Head of caudate nucleus (tissue), 42 donors: ENCODE data around the gene RARA.
"Not testable (repeated sequence)": the region's sequence is repeated elsewhere in the genome, so short reads cannot be mapped to it uniquely, and the experiment has no call there.

ENCODE experiments used
- DNase-seq, 42 donors: peaks; one replicate each; pipeline versions ENCODE4 v3.0.0 to v3.0.0-alpha.2; 2020 to 2021; ENCODE audit warnings: mixed read lengths in 7 of 42
- intact Hi-C: fragments of 100-400 bp; cut with DNase I; formaldehyde crosslinking; loops from one replicate; pipeline ENCODE4 v1.15.0; 2022

Gene RARA

DNA sequence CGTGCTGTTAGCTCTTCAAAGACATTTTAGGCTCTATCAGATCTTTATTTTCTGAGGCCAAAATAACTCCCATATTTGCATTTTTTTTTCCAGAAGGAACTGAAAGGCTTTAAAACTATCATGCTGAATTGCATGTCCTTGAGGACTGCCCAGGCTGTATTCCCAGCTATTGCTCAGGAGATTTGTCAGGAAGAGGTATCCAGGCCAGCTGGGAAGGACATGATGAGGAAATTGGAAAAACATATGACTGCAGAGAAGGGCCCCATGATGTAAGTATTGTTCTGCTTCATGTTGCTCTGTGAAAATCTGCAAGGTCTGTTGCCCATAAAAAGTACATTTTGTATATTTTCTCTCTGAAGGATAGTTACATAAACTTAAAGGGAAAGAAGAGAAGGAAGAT is 15.6 kb upstream of the RARA start:
- no peak for DNase-seq
- intact Hi-C loops, result loop anchor here (5.0 kb wide), 1 partner anchor 91 kb away; no protein-coding TSS in a partner anchor

DNA sequence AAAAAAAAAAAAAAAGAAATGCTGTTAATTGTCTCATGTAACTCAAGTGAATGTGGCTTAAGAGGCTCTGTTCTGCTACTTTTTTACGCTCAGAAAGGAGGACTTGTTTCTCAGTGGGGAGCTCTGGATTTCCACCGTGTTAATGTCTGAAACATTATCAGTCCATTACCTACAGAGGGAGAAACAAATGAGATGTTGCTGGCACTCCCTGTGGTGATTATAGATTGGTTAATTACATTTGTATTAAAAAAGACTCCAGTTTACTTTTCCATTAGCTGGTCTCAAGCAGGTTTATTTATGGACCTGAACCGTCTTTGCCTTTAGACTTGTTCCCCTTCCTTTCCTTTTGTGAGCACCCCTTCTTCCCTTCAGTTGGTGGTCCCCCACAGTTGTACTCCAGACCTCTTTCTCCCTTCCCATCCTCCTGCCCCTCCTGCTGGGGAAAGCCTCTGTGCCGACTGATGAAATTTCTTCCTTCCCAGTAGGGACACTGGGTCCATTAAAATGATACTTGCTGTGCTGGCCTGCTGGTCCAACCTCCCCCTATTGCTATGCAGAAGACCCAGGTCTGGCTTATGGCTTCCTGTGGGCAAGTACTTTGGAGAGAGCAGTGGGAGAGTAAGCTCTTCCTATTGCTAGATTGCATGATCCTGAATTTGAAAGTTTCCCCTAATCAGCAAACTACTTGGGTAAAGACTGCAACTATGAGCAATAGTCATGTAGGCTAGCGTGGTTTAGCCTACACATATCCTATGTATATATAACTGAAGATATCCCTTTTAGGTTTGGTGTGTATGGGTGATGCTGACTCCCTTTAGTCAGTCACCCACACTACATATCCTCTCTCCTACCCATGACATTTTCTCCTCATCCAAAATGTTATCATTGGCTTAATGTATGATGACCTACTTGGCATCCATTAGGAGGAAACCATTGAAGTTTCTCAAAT is 13.2 kb upstream of the RARA start:
- intact Hi-C loops, result no loop called here

DNA sequence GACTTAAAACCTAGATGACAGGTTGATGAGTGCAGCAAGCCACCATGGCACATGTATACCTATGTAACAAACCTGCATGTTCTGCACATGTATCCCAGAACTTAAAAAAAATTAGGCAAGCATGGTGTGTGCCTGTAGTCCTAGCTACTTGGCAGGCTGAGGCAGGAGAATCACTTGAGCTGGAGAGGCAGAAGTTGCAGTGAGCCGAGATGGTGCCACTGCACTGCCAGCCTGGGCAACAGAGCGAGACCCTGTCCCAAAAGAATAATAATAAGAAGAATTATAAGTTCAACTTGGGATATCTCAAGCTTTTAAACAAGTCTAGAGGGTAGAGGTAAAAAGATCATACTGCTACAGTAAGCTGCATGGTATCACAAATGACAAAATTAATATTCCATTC is 11.5 kb upstream of the RARA start:
- no peak for DNase-seq
- intact Hi-C loops, result no loop called here

More for the DNA sequence above, 13.2 kb upstream of the RARA start:
- DNase-seq, result no peak

DNA sequence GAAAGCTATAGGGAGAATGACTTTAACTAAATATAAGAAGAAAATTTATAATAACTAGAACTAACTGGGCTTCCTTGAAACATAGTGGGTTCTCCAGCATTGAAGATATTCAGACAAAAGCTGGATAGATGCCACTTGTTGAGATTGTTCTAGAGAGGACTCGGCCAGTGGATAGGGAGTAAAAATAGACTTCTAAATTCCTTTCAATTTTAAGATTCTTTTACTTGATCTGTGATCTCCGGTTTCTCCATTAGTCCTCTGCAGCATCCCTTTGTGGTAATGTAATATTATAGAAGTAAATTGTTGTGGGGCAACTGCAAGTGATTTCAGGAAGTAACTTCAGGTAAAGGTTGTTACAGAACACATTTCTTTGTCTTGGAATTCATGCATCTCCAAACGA is 10.3 kb upstream of the RARA start:
- intact Hi-C loops, result no loop called here
- no peak for DNase-seq

DNA sequence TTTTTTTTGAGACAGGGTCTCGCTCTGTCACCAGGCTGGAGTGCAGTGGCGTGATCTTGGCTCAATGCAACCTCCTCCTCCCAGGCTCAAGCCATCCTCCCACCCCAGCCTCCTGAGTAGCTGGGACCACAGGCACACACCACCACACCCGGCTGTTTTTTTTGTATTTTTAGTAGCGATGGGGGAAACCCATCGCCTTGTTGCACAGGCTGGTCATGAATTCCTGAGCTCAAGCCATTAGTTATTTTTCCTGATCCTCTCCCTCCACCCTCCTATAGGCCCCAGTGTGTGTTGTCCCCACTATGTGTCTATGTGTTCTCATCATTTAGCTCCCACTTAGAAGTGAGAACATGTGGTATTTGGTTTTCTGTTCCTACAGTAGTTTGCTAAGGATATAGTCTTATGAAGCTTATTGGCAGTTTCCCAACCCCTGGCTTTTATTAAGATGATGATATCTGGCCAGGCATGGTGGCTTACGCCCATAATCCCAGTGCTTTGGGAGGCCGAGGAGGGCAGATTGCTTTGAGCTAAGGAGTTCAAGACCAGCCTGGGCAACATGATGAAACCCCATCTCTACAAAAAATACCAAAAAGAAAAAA is 9.7 kb upstream of the RARA start:
- DNase-seq, intact Hi-C loops: not testable (repeated sequence)

DNA sequence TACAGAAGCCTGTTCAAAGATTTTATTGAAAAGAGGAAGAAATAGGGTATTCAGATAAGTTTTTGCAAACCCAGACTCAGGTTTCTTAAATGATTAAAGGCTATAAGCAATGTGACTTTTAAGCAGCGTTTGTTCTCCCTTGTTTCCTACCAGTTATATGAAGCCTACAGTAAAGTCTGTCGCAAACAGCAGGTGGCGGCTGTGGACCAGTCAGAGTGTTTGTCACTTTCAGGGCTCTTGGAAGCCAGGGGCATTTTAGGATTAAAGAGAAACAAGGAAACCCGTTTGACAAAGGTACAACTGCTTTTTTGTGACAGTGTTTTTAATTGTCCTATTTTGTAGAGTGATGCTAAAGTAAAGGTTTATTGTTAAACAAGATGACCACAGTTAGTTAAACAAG is 7.7 kb upstream of the RARA start:
- DNase-seq, result no peak

DNA sequence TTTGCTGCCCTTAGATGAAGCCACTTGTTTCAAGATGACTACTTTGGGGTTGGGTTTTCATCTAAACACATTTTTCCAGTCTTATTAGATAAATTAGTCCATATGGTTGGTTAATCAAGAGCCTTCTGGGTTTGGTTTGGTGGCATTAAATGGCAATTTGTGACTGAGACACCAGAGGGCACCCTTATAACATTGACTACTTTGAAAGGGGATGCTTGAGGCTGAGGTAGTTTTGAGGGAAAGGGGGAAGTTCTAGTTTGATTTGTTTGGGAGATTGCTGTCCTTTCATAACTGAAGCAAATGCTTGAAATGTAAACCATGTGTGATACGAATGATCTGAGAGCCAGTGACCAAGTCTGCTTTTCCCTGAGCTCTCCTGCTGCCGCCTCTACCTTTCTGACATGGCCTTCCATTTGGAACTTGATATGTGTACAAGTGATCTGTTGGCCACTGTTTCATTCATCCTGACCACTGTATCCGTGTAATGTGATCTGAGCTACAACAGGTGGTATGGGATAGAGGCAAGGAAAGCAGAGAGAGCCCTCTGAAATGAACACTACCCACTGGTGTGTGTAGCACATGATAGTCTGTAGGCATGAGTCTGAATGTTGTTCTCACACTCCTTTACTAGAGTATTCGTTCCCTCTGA is 5.8 kb upstream of the RARA start:
- intact Hi-C loops, result loop anchor here (2.0 to 10.0 kb wide), 2 partner anchors 52 to 252 kb away; no protein-coding TSS in a partner anchor
- DNase-seq, result peak in 21 of 42 donors; percentile 41 to 86 (median 63)

More for the DNA sequence above, 7.7 kb upstream of the RARA start:
- intact Hi-C loops, result loop anchor here (10.0 kb wide), 1 partner anchor 253 kb away; no protein-coding TSS in a partner anchor

DNA sequence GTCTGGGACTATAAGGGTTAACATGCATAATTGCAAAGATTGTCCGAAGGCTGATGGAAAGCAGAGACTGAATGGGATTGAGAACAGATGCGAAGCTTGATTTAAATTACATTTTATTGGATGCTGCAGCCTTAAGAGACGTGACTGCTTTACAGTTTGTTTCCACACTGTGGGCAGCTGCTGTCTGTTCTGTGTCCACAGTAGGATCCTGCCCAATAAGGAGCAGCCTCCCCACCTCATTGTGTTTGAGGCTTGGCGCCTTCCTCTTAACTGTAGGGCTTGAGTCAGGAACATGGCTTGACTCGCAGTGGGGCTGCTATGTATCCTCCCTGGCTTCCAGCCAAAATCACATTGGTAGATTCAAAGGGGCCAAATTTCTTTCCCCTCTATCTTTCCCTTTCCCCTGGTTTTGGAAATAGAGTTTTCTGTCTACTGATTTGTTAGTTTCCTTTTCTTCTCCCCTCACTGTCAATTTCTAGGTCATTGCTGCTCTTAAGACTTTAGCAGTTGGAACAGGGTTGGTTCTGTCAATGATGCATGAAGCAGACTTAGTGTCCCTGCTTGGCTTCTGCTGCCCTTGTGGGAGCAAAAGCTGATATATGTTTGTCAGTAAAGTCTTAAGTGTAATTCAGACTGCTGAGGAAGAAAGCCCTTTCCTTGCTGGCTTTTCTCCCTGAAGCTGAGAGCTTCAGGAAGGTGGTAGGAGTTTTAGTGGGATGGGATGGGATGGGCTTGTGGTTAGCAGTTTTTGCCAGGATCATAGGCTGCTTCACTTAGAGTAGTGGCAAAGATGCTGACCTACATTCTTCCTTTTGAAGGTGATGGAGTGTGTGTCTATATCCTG is 5.0 kb upstream of the RARA start:
- intact Hi-C loops, result loop anchor here (2.0 to 10.0 kb wide), 2 partner anchors 51 to 251 kb away; no protein-coding TSS in a partner anchor
- DNase-seq, result peak in 1 of 42 donors; percentile 36

DNA sequence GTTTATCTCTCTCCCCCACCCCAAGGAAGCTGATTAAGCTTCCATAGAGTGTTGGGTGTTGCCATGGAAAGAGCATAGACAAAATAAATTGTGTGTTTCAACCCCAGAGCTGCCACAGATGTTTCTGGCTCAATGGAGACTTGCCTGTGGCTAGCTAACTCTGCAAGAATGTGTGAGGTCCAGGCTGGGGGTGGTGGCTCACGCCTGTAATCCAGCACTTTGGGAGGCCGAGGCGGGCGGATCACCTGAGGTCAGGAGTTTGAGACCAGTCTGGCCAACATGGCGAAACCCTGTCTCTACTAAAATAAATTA is 4.5 kb upstream of the RARA start:
- intact Hi-C loops, result loop anchor here (10.0 kb wide), 1 partner anchor 250 kb away; no protein-coding TSS in a partner anchor
- peak in 1 of 42 donors; percentile 12 for DNase-seq

DNA sequence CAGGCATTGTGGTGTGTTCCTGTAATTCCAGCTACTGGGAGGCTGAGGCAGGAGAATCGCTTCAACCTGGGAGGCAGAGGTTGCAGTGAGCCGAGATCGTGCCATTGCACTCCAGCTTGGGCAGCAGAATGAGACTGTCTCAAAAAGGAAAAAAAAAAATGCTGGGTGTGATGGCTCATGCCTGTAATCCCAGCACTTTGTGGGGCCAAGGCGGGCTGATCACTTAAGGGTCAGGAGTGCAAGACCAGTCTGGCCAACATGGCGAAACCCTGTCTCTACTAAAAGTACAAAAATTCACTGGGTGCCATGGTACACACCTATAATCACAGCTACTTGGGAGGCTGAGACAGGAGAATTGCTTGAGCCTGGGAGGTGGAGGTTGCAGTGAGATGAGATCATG is 4.1 kb upstream of the RARA start:
- intact Hi-C loops, result loop anchor here (10.0 kb wide), 1 partner anchor 250 kb away; no protein-coding TSS in a partner anchor
- DNase-seq, result not testable (repeated sequence)

DNA sequence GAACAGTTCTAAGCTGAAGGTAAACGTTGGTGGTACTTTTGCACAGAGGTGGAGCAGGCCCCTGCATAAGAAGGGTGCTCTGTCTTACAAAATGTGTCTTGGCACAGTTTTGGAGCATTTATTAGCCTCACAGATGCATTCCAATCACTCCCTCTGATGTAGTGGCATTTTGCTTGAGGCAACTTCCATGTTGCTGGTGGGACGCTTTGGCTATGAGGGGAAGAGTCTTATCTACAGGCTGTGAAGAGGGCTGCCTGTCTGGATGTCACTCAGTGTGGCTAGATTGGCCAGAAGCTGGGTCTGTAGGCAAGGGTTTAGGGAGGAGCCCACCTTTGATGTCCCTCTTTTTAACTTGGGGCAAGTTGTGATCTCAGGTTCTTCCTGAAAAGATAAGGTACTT is 2.6 kb upstream of the RARA start:
- intact Hi-C loops, result loop anchor here (10.0 kb wide), 1 partner anchor 248 kb away; no protein-coding TSS in a partner anchor
- DNase-seq, result no peak

DNA sequence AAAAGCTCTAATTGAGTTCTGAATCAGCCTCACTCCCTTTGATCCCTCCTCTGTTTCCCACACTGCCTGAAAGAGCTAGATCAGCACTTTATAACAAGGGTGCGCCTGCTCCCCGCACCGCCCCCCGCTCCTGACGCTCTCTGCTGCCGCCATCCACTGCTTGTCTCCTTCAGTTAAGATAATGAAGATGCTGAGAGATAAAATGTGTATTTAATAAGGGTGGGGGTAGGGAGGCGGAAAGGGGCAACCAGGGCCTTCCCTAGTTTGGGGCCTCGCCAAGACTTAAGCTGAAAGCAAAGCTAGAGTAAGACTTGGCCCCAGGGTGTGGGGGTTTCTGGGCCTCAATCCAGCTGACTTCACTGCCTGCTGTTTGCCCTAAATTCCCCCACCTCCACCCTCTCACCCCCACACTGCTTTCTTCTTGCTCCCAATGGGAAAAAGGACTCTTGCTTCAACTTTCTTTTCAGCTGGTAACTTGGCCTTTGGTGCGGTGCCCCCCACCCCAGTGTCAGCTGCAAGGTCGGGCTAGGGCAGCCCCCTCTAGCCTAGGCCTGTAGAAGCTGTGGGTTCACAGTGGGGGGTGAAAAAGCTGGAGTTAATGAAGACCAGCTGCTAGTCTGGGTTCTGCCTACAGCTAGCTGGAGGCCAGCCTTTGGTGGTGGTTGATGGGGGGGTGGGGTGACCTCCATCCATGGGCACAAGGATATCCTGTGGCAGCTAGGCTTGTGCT is 1.8 kb upstream of the RARA start:
- intact Hi-C loops, result loop anchor here (10.0 kb wide), 1 partner anchor 248 kb away; no protein-coding TSS in a partner anchor
- DNase-seq, result peak in 27 of 42 donors; percentile 28 to 85 (median 60)

DNA sequence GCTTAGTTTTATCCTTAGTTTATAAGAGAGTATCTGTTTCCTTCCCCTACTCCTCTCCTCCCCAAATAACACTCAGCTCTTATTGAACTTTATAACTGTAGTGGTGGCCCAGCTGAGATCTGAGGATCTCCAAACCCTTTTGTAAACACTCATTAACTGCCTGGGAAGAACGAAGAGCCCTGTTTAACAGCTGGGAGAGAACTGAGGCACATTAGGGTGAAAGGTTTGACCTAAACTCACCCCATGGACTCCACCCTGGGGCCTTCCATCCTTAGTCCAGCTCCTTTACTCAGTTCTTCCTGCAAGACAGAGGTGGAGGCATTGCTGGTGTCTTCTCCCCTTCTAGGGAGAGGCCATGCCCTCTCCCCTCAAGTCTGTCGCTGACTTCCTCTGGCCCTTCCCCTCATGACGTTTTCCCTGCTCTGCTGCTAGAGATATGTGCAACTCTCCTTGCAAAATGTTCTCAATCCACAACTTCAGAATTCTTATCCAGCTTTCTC is 1.2 kb upstream of the RARA start:
- intact Hi-C loops, result loop anchor here (10.0 kb wide), 1 partner anchor 247 kb away; no protein-coding TSS in a partner anchor
- peak in 1 of 42 donors; percentile 21 for DNase-seq

DNA sequence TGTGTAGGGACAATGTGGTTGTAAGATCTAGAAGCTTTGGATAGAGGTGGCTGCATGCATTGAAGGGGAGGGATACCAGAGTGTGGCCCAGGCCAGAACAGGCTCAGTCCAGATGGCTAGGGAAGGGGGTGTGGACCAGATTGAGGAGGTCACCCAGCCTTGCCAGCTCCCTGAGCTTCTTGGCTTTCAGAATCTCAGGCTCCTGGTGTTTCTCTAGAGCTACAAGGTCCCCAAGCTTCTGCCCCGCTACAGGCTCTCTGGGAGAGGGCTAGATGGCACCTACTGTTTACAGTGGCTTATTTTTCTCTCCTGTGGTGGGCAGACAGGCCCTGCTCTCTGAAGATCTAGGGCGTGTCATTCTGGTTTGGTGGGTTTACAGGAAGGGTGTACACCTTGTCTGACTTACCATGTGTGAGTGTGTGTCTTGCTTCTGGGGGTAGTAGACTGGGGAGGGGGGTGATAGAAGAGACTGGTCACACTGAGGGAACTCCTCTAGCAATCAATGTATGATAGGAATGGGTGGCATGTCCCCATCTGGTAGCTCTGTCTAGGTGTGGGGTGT is 1.1 kb downstream of the RARA start:
- intact Hi-C loops, result loop anchor here (10.0 kb wide), 1 partner anchor 245 kb away; no protein-coding TSS in a partner anchor
- DNase-seq, result peak in 1 of 42 donors; percentile 0

DNA sequence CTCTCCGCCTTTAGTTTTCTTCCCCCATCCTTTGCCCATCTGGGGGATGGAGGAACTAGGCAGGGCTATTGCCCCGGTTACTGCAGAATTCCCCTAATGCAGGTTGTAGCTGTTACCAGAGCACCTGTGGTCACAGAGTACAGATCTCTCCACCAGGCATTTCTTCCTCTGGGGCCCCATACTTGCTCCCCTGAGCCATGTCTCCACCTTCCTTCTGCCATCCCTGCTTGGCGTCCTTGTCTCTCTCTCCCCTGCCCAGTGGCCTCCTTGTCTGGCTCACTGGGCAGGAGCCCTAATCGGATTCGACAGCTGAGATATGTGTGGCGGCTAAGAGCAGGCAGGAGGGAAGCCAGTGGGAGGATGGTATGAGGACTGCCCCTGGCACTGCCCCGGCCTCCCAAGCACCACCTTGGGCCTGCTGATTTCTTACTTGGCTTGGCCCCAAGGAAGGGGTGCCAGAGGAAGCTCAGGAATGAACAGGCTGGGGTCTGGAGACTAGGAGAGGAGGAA is 2.0 kb downstream of the RARA start:
- peak in 2 of 42 donors; percentile 25 to 36 for DNase-seq
- intact Hi-C loops, result no loop called here

DNA sequence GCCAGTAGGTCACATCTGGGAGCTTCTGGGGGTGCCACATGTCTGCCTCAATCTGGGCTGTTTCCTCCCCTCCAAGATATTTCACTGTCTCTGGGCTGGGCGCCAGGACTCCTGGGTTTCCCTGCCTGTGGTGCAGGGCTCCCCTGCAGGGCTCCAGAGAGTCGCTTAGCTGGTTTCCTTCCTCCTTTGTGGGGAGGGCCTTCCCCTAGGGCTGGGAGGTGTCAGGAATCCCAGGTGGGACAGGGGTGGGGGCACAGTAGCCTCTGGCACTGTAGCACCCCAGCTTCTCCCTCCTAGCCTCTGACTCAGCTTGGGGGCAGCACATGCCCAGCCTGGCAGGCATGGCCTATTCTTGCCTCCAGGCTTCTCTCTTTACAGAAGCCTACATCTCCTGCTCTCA is 2.6 kb downstream of the RARA start:
- DNase-seq, result peak in 2 of 42 donors; percentile 39 to 49
- intact Hi-C loops, result no loop called here
